ENCODE data around the gene CTR9.

Gene CTR9

DNA sequence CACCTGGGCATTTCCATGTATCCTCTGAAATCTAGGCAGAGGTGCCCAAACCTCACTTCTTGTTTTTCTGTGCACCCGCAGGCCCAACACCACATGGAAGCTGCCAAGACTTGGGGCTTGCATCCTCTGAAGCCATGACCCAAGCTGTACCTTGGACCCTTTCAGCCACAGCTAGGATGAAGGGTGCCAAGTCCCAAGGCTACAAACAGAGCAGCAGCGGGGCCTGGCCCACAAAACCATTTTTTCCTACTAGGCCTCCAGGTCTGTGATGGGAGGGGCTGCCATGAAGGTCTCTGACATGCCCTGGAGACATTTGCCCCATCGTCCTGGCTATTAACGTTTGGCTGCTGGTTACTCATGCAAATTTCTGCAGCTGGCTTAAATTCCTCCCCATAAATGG is 78.1 kb downstream of the CTR9 start:
- DNase-seq = no peak
